Heart right ventricle (tissue), 16 donors: ENCODE data around the gene FAM32A. TPM values are rescaled to one million over a fixed set of nuclear protein-coding genes. Genes with fewer than 3 reads are reported as not detected.

Experiments
- ATAC-seq, 8 donors: fragments of 200-7000 bp; cut with Tn5 transposase; one replicate each; pipeline ENCODE4 v1.9.1; 2020; ENCODE audit warnings: mild to moderate bottlenecking in 8 of 8, moderate library complexity in 8 of 8, moderate number of reproducible peaks in 1 of 8
- DNase-seq, 2 donors: peaks; one replicate each; pipeline ENCODE4 v3.0.0-alpha.2; 2020
- H3K27ac ChIP-seq, 10 donors: fragments of 200-600 bp; sonication (generic) in 2 of 10; one replicate each; pipeline versions ENCODE4 v1.5.0 to v1.8.0; 2020 to 2022; ENCODE audit warnings: mild to moderate bottlenecking in 3 of 10
- H3K27me3 ChIP-seq, 7 donors: fragments of 200-600 bp; one replicate each; pipeline ENCODE4 v1.8.0; 2021 to 2022; ENCODE audit warnings: mild to moderate bottlenecking in 2 of 7
- H3K36me3 ChIP-seq, 9 donors: fragments of 200-600 bp; sonication (generic) in 1 of 9; one replicate each; pipeline versions ENCODE4 v1.5.0 to v1.8.0; 2020 to 2022; ENCODE audit warnings: mild to moderate bottlenecking in 2 of 9
- H3K4me1 ChIP-seq, 9 donors: fragments of 200-600 bp; sonication (generic) in 1 of 9; one replicate each; pipeline versions ENCODE4 v1.5.0 to v1.8.0; 2020 to 2022; ENCODE audit warnings: mild to moderate bottlenecking in 4 of 9
- H3K4me3 ChIP-seq, 10 donors: fragments of 200-600 bp; sonication (generic) in 2 of 10; one replicate each; pipeline versions ENCODE4 v1.5.0 to v1.8.0; 2020 to 2022; ENCODE audit warnings: mild to moderate bottlenecking in 7 of 10, moderate library complexity in 2 of 10
- H3K9me3 ChIP-seq, 11 donors: fragments of 200-600 bp in 10 of 11; sonication (generic) in 2 of 11; one replicate each; pipeline versions ENCODE4 v1.5.0 to v1.8.0; 2013 to 2022; ENCODE audit warnings: mild to moderate bottlenecking in 2 of 11, control low read depth in 1 of 11, moderate library complexity in 1 of 11
- WGBS, 2 donors: extraction: QIAGEN DNeasy Blood & Tissue Kit; methylation state at CpG; one replicate each; pipeline ENCODE4 v1.1.7; 2013; ENCODE audit warnings: inconsistent platforms in 1 of 2; 5-methylcytosine and 5-hydroxymethylcytosine counted together
- intact Hi-C, 10 donors: fragments of 100-400 bp; cut with DNase I; formaldehyde crosslinking; loops; one replicate each; pipeline versions ENCODE4 v1.11.1 to v1.14.2; 2022
- polyA plus RNA-seq, 2 donors: library from polyadenylated mRNA; stranded (reverse); fragments of 200-250 nt; gene quantifications; one replicate each; pipeline ENCODE4 v1.2.3, GENCODE V29; 2013
- total RNA-seq, 10 donors: library from RNA; stranded (reverse); fragmentation: NEBNext Ultra II Directional in 3 of 10; extraction: Animal tissue kit (Norgen Biotek cat#: 25700) in 3 of 10; gene quantifications; one replicate each; pipeline versions ENCODE4 v1.2.1 to v1.2.4, GENCODE V29; 2021 to 2023
- TF ChIP-seq, protein P1 (sequence below), 9 donors: fragments of 200-600 bp; sonication (generic) in 2 of 9; IDR thresholded peaks; one replicate each; pipeline versions ENCODE4 v1.5.0 to v1.8.0; 2021 to 2022; ENCODE audit warnings: antibody characterized with exemption in 9 of 9, mild to moderate bottlenecking in 5 of 9, moderate library complexity in 1 of 9
- donor health status: Arrhythmogenic right ventricular cardiomyopathy.
- donor health status: ischemic (EF 13 %, LVEDD 7.1; RV severe dilation, severe dysfunction).
- donor health status: healthy with polysubstance abuse.
- donor health status: DM: no; HTN: yes; CAD: no.
- donor health status: DM: no; HTN: no; CAD: no.
- donor health status: ischemic (EF 25% LVEDD 6.9; RV normal size, moderate dysfunction).
- donor health status: ischemic (EF 25% LVEDD 5.7; RV mildly dilated, moderate dysfunction).
- donor health status: healthy.
- donor health status: DM: yes; HTN: yes; CAD: no.
- donor health status: Ischemic cardiomyopathy.
- donor health status: ischemic (EF 35%, LVEDD 5.7; RV mildly dilated, moderate dysfunction).
- donor health status: nonischemic (EF 11% LVEDD 7.7; RV severe dilation, severe dysfunction).
- donor health status: DM: yes; HTN: yes; CAD: no.
- donor health status: PGD.
- donor health status: ischemic (EF 29% LVEDD 5.4; RV normal size, mild dysfunction).
- donor health status: nonischemic (EF 23%, LVEDD 6.1; RV moderate dilation, normal function).

FAM32A gene
- total and polyA plus RNA-seq, 12 donors: 27.0 to 75.0 (median 34.3) TPM

- 88 to 93% methylated on average over 5 of the region's 5 CpGs for WGBS, 2 donors
- ATAC-seq (no peak), DNase-seq (no peak)
- Histone ChIP-seq H3K36me3 (peaks cover 0 to 3% (median 0%) of the 10 kb centered on the region in 9 donors), H3K4me3 (no peak overlapping the region), H3K27ac (no peak overlapping the region), H3K4me1 (no peaks in the 10 kb centered on the region), H3K27me3 (no peaks in the 10 kb centered on the region), H3K9me3 (no peaks in the 10 kb centered on the region)
- TF ChIP-seq, protein P1, sequence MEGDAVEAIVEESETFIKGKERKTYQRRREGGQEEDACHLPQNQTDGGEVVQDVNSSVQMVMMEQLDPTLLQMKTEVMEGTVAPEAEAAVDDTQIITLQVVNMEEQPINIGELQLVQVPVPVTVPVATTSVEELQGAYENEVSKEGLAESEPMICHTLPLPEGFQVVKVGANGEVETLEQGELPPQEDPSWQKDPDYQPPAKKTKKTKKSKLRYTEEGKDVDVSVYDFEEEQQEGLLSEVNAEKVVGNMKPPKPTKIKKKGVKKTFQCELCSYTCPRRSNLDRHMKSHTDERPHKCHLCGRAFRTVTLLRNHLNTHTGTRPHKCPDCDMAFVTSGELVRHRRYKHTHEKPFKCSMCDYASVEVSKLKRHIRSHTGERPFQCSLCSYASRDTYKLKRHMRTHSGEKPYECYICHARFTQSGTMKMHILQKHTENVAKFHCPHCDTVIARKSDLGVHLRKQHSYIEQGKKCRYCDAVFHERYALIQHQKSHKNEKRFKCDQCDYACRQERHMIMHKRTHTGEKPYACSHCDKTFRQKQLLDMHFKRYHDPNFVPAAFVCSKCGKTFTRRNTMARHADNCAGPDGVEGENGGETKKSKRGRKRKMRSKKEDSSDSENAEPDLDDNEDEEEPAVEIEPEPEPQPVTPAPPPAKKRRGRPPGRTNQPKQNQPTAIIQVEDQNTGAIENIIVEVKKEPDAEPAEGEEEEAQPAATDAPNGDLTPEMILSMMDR (IDR thresholded peaks at IDR 0.05): no peak
- intact Hi-C loops: no loop called here
Observed at GRCh38 chr19:16159655-16160054, 25.6 kb upstream of the FAM32A start.

DNA sequence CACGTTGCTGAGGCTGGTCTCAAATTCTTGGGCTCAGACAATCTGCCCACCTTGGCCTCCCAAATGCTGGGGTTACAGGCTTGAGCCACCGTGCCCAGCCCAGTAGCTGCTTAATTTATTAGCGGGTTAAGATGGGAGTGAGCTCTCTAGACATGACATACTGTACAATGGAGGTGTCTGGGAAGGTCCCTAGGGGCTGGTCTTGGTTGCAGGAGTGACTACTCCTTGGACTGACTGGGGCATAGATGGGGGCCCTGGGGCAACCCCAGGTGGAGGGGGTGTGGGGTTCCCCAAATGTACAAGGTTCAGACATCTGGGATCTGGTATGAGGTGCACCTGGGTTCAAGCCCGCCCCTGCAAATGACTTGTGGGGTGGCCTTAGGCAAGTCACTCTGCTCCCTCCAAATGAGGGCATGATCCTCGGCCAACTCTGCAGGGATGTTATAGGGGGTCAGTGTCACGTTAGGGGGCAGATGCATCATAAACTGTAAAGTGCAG is 24.7 kb upstream of the FAM32A start:
- no peak for ATAC-seq
- no peak overlapping the region for H3K4me3 ChIP-seq
- H3K27me3 ChIP-seq: no peaks in the 10 kb centered on the region
- intact Hi-C loops: no loop called here
- no peaks in the 10 kb centered on the region for H3K4me1 ChIP-seq
- no peaks in the 10 kb centered on the region for H3K9me3 ChIP-seq
- 71 to 76% methylated on average over 6 of the region's 6 CpGs for WGBS, 2 donors
- TF ChIP-seq, protein P1 (IDR thresholded peaks at IDR 0.05): no peak
- DNase-seq: no peak
- no peak overlapping the region for H3K27ac ChIP-seq
- H3K36me3 ChIP-seq: no peaks in the 10 kb centered on the region

- H3K27me3 ChIP-seq: no peaks in the 10 kb centered on the region
- H3K4me1 ChIP-seq: no peaks in the 10 kb centered on the region
- TF ChIP-seq, protein P1 (IDR thresholded peaks at IDR 0.05): no peak
- intact Hi-C loops: no loop called here
- ATAC-seq: no peak
- DNase-seq: no peak
- H3K9me3 ChIP-seq: no peaks in the 10 kb centered on the region
- WGBS, 2 donors: 72% methylated on average over 14 of the region's 14 CpGs
- H3K4me3 ChIP-seq: no peak overlapping the region
- H3K27ac ChIP-seq: no peak overlapping the region
- H3K36me3 ChIP-seq: no peaks in the 10 kb centered on the region
Observed at GRCh38 chr19:16160943-16161560, 24.2 kb upstream of the FAM32A start.

DNA sequence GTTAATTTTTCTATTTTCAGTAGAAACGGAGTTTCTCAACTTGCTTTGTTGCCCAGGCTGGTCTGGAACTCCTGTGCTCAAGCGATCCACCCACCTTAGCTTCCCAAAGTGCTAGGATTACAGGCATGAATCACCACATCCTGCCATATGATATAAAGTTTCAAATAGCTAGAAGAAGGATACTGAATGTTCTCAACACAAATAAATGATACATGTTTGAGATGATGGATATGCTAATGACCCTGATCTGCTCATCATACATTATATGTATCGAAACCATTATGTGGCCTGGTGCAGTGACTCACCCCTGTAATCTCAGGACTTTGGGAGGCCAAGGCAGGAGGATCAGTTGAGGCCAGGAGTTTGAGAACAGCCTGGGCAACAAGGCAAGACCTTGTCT is 23.4 kb upstream of the FAM32A start:
- Histone ChIP-seq H3K4me3 (no peak overlapping the region), H3K27ac (no peak overlapping the region), H3K27me3 (no peaks in the 10 kb centered on the region), H3K36me3 (no peaks in the 10 kb centered on the region), H3K4me1 (no peaks in the 10 kb centered on the region), H3K9me3 (no peaks in the 10 kb centered on the region)
- WGBS, 2 donors: 81 to 85% methylated on average over 3 of the region's 3 CpGs
- intact Hi-C loops: no loop called here
- ATAC-seq (no peak), DNase-seq (no peak)
- TF ChIP-seq, protein P1 (IDR thresholded peaks at IDR 0.05): no peak
